ENCODE results near the gene BABAM2.

DNA sequence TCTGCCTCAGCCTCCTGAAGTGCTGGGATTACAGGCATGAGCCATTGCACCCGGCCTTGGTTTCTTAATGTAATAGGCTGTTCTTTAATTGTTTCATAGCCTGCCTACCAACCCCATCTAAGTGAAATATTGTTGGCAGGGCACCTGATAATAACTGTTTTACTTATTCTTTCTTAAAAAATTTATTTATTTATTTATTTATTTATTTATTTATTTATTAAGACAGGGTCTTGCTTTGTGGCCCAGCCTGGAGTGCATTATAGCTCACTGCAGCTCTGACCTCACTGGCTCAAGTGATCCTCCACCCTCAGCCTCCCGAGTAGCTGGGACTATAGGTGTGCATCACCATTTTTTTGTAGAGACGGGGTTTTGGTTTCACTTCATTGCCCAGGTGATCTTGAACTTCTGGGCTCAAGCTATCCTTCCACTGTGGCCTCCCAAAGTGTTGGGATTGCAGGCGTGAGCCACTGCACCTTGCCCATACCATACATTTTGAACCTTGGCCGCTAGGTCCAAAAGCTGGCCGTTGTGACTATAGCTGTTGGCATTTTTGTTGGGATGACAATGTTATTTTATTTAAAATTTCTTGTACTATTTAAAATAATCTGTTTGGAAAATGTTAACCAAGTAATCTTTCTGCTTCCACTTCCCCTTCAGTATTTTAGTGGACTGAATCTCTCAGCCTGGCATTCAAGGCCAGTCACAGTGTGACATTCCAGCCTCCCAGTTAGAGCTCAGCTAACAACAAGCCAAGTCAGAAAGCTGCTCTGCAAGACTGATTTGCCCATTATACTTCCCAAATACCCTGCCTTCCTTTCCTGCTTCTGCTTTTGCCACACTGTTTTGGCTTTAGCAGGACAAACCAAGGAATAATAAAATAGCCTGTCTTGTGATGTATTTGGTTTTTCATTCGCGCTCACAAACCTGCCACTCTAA is 52.4 kb downstream of the BABAM2 start:
- TF ChIP-seq CTCF (IDR thresholded peaks at IDR 0.05) = no peak
- no peak for TF ChIP-seq POLR2A (IDR thresholded peaks at IDR 0.05)
- TF ChIP-seq EP300 (IDR thresholded peaks at IDR 0.05) = peak in 1 of 2 donors; percentile 17
